SJSA1 (cell line): ENCODE data around the gene CTDP1. TPM values are rescaled to one million over a fixed set of nuclear protein-coding genes. Genes with fewer than 3 reads are reported as not detected.

Source experiments
- DNase-seq, 2 experiments: peaks; one replicate each; pipeline ENCODE4 v3.0.0-alpha.2; 2015 to 2020; ENCODE audit warnings: low spot score in 2 of 2, low read depth in 1 of 2
- H3K27ac ChIP-seq: fragments of 250-450 bp; sonication (Bioruptor Pico); 2 replicates; pipeline ENCODE4 v1.5.1; 2020; ENCODE audit warnings: mild to moderate bottlenecking, moderate library complexity
- H3K27me3 ChIP-seq: fragments of 250-450 bp; sonication (Bioruptor Pico); replicated peaks from 2 replicates; pipeline ENCODE4 v1.5.1; 2020; ENCODE audit warnings: mild to moderate bottlenecking, moderate library complexity
- H3K36me3 ChIP-seq: fragments of 250-450 bp; sonication (Bioruptor Pico); 2 replicates; pipeline ENCODE4 v1.5.1; 2020; ENCODE audit warnings: mild to moderate bottlenecking
- H3K4me1 ChIP-seq: fragments of 250-450 bp; sonication (Bioruptor Pico); replicated peaks from 2 replicates; pipeline ENCODE4 v1.6.1; 2021; ENCODE audit warnings: mild to moderate bottlenecking
- H3K4me3 ChIP-seq: fragments of 250-450 bp; sonication (Bioruptor Pico); 2 replicates; pipeline ENCODE4 v1.5.1; 2020; ENCODE audit warnings: mild to moderate bottlenecking
- H3K9me3 ChIP-seq: fragments of 250-450 bp; sonication (Bioruptor Pico); replicated peaks from 2 replicates; pipeline ENCODE4 v1.5.1; 2020; ENCODE audit warnings: mild to moderate bottlenecking
- total RNA-seq: library from RNA; depleted of rRNA; stranded (reverse); fragments of >200 nt; shearing (Covaris generic); gene quantifications from 2 replicates; pipeline ENCODE4 v1.2.3, GENCODE V29; 2014; rRNA removed

Gene CTDP1
- total RNA-seq, 1 experiment from 2014 or later: 23.0 TPM

DNA sequence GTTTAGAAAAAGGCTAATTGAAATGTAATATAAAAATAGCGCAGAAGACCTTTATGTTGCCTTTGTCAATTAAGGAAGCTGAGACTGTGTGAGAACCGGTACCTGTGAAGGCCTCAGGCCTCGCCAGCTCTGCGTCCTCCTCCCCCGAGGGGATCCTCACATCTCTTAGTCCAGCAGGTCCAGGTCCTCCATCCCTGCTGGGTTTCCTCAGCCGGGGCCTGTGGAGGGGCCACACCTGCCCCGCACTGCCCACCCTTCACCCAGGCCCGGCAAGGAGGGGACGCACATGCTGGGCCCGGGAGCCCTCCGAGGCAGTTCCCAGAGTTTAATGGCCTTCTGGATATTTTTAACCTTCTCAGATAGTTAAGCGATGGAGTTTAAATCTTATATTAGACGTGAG, 121.6 kb downstream of the CTDP1 start:
- Histone ChIP-seq H3K27me3 (peaks cover 31% of the 10 kb centered on the region), H3K9me3 (no peaks in the 10 kb centered on the region; the same call in 1 of the 2 replicates)
- DNase-seq: no peak

DNA sequence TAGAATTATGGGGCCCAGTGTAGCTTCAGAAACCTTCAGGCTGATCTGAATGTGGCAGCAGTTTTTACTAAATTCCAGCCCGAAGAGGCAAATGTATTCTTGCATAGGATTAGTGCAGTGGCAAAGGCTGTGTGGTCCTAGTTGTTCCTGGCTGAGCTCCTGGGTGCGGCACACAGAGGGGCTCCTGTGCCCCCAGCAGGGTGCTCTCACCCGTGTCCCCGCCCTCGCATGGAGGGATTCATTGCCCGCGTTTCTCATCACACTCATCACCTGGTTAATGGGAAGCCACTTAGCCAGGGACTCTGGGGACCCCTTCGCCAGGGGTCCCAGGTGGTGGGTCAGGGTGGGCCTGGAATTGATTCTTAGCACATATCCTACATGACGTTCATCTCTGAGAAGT, 122.0 kb downstream of the CTDP1 start:
- Histone ChIP-seq H3K36me3 (no peaks in the 10 kb centered on the region), H3K4me1 (no peaks in the 10 kb centered on the region), H3K9me3 (no peaks in the 10 kb centered on the region; the same call in 1 of the 2 replicates), H3K27ac (no peak overlapping the region), H3K4me3 (no peak overlapping the region), H3K27me3 (peaks cover 29% of the 10 kb centered on the region)
- DNase-seq: no peak

More for the DNA sequence above, 121.6 kb downstream of the CTDP1 start:
- Histone ChIP-seq H3K4me3 (no peak overlapping the region), H3K27ac (no peak overlapping the region), H3K36me3 (no peaks in the 10 kb centered on the region), H3K4me1 (no peaks in the 10 kb centered on the region)

DNA sequence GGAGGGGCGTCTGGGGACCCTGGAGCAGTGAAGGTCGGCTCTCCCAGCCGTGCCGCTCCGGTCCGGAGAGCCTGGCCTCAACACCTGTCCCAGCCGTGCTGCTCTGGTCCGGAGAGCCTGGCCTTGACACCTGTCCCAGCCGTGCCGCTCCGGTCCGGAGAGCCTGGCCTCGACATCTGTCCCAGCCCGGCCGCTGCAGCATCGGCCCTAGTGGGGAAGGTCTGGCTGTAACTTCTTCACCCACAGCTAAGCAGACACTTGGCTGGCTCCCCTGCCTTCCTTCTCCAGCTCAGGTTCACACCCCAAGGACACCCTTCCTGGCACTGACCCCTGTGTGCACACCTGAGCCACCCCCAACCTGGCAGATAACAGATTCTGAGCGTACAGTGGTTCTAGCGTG, 122.7 kb downstream of the CTDP1 start:
- Histone ChIP-seq H3K4me3 (no peak overlapping the region), H3K27me3 (peaks cover 23% of the 10 kb centered on the region), H3K9me3 (no peaks in the 10 kb centered on the region; the same call in 1 of the 2 replicates), H3K36me3 (no peaks in the 10 kb centered on the region), H3K27ac (no peak overlapping the region), H3K4me1 (no peaks in the 10 kb centered on the region)
- DNase-seq: no peak

DNA sequence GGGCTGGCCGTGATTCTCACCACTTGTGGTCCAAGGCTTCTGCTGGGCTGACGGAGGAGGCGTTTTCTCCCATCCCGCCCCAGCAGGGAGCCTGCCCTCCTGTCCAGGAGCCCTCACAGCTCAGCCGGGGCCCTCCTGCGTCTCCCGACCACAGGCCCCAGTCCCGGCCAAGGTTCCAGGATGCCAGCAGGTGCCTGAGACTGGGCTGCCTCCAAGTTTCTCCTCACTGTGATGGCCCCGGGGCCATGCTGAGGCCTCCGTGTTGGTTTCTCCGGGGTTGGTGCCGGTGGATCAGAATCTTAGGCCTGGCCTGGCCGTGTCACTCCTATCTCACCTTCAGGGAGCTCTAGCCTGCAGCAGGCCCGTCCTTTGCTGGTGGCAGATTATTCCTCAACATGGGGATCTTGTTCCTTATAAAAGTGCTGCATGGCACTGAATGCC, 124.0 kb downstream of the CTDP1 start:
- DNase-seq: no peak
- no peak overlapping the region for H3K27ac ChIP-seq
- no peak overlapping the region for H3K4me3 ChIP-seq
- peaks cover 13% of the 10 kb centered on the region for H3K27me3 ChIP-seq
- no peaks in the 10 kb centered on the region for H3K9me3 ChIP-seq
- no peaks in the 10 kb centered on the region for H3K36me3 ChIP-seq
- no peaks in the 10 kb centered on the region for H3K4me1 ChIP-seq

Other genes starting within 250 kb of the CTDP1 start
- gene KCNG2, start 118.1 kb downstream of the CTDP1 start, total RNA-seq: not detected in 2 replicates